Keratinocyte (primary cell): ENCODE measurements around the gene FAM153A. TPM values are rescaled to one million over a fixed set of nuclear protein-coding genes. Genes with fewer than 3 reads are reported as not detected.
"Not testable (repeated sequence)": the region's sequence is repeated elsewhere in the genome, so short reads cannot be mapped to it uniquely, and the experiment has no call there.

Source experiments
- DNase-seq: peaks from one replicate; pipeline ENCODE4 v3.0.0-alpha.2; 2011; ENCODE audit warnings: low read depth, missing footprints, low spot score
- FAIRE-seq: peaks from 2 replicates; lab custom pipeline; 2011; peaks lifted over from hg19 to GRCh38; lab: Jason Lieb, UNC
- H2AFZ ChIP-seq: 2 replicates; pipeline ENCODE4 v1.6.0; 2012; ENCODE audit warnings: low read length, control low read depth, inconsistent platforms; ENCODE audit not compliant: control insufficient read depth
- H3K27ac ChIP-seq: 2 replicates; pipeline ENCODE4 v1.5.1; 2011; ENCODE audit warnings: low read length; ENCODE audit not compliant: control insufficient read depth, insufficient read depth
- H3K27me3 ChIP-seq: 3 replicates; pipeline ENCODE4 v1.6.0; 2011; ENCODE audit warnings: low read length; ENCODE audit not compliant: control insufficient read depth, insufficient read depth; ENCODE audit errors: extremely low read depth
- H3K36me3 ChIP-seq, 2 experiments: 2 replicates in 1 of 2; 3 replicates in 1 of 2; pipeline ENCODE4 v1.5.1; 2011; ENCODE audit warnings: low read length in 2 of 2, mild to moderate bottlenecking in 1 of 2; ENCODE audit not compliant: control insufficient read depth in 2 of 2, insufficient read depth in 2 of 2; ENCODE audit errors: extremely low read depth in 1 of 2
- H3K4me1 ChIP-seq: 3 replicates; pipeline ENCODE4 v1.5.1; 2011; ENCODE audit warnings: low read length; ENCODE audit not compliant: control insufficient read depth, insufficient read depth; ENCODE audit errors: extremely low read depth
- H3K4me2 ChIP-seq: 3 replicates; pipeline ENCODE4 v1.6.0; 2011; ENCODE audit warnings: low read depth, low read length; ENCODE audit not compliant: control insufficient read depth, insufficient read depth; ENCODE audit errors: extremely low read depth
- H3K4me3 ChIP-seq, 3 experiments: fragments of 200-600 bp in 1 of 3; sonication (generic) in 1 of 3; 2 replicates in 2 of 3; 3 replicates in 1 of 3; pipeline ENCODE4 v1.5.1; 2011 to 2016; ENCODE audit warnings: low read length in 3 of 3, mild to moderate bottlenecking in 3 of 3, control low read depth in 2 of 3, inconsistent platforms in 1 of 3, low read depth in 1 of 3, mixed read lengths in 1 of 3, mixed run types in 1 of 3, moderate library complexity in 1 of 3; ENCODE audit not compliant: control insufficient read depth in 2 of 3, insufficient read depth in 2 of 3; ENCODE audit errors: extremely low read depth in 1 of 3
- H3K79me2 ChIP-seq: 2 replicates; pipeline ENCODE4 v1.6.0; 2012; ENCODE audit warnings: low read length; ENCODE audit not compliant: control insufficient read depth, insufficient read depth
- H3K9ac ChIP-seq: 3 replicates; pipeline ENCODE4 v1.6.0; 2011; ENCODE audit warnings: low read length; ENCODE audit not compliant: control insufficient read depth, insufficient read depth; ENCODE audit errors: extremely low read depth
- H3K9me1 ChIP-seq: 3 replicates; pipeline ENCODE4 v1.6.0; 2011; ENCODE audit warnings: low read length; ENCODE audit not compliant: control insufficient read depth, insufficient read depth; ENCODE audit errors: extremely low read depth
- H3K9me3 ChIP-seq: 2 replicates; pipeline ENCODE4 v1.5.1; 2012; ENCODE audit warnings: low read depth, low read length; ENCODE audit not compliant: control insufficient read depth
- H4K20me1 ChIP-seq: 3 replicates; pipeline ENCODE4 v1.6.0; 2011; ENCODE audit warnings: low read length; ENCODE audit not compliant: control insufficient read depth, insufficient read depth; ENCODE audit errors: extremely low read depth
- dilution Hi-C: fragments of 300-500 bp; cut with MboI; formaldehyde crosslinking; loops from one replicate; pipeline ENCODE4 v1.7.0; 2020; ENCODE audit warnings: low sequenced_read_pairs; ENCODE audit not compliant: extremely low pct_ligation_motif_present
- polyA plus RNA-seq, 5 experiments: library from polyadenylated mRNA; depleted of rRNA in 3 of 5; stranded (reverse) in 3 of 5; stranded (forward) in 1 of 5; unstranded in 1 of 5; fragments of >200 nt; gene quantifications; 1 replicate in 1 of 5; 2 replicates in 3 of 5; 3 replicates in 1 of 5; pipeline versions ENCODE4 v1.2.1 to v1.2.3, GENCODE V29; 2011 to 2012; ENCODE audit warnings: missing spikeins in 2 of 5, low read depth in 1 of 5, low replicate concordance in 1 of 5

FAM153A gene
- polyA plus RNA-seq, 1 donor (not counting 4 experiments of a cell fraction or from before 2014, with no cell fraction given): 0.01 TPM

DNA sequence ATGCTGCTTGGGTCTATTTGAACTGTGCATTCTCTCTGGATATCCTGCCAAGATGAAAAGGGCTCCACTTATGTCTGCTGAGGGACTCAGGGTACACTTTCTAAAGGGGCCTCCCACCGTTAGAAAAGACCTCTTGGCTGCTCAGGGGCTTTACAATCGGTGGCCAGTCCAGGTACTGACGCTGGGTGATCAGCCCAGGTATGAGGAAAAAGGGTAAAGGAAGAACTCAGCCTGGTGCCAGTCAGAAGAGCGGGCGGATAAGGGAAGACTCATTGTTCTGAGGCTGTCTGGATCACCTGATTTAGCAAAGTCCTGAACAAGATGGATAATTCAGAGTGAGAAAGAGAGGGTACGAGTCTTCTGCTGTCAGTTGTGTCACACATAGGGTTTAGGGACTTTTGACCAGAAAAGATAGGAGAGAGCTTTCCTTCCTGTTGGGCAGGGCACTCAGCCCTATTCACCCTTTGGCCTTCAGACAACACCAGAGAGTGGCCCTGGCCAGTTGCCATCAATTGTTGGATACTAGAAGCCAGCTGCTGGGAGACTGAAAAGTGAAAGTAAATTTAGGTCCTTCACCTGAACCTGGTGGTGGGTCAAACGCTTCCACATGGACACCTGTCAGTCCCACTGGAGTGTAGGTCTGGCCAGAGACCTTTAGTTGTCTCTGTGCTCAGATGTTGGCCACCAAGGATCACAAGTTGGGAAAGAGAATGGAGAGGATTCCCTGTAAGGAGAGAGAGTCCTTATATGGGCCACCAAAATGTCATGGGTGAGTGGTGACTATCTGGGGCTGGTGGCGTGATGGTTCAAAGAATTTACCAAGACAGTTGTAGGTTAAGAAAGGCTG lies 88.8 kb downstream of the FAM153A start:
- FAIRE-seq, H3K4me2 ChIP-seq, H3K4me1 ChIP-seq, H2AFZ ChIP-seq, H4K20me1 ChIP-seq, DNase-seq, H3K4me3 ChIP-seq, H3K9me3 ChIP-seq, H3K9me1 ChIP-seq, H3K27me3 ChIP-seq, H3K36me3 ChIP-seq, H3K27ac ChIP-seq, H3K9ac ChIP-seq, H3K79me2 ChIP-seq, dilution Hi-C loops: not testable (repeated sequence)

DNA sequence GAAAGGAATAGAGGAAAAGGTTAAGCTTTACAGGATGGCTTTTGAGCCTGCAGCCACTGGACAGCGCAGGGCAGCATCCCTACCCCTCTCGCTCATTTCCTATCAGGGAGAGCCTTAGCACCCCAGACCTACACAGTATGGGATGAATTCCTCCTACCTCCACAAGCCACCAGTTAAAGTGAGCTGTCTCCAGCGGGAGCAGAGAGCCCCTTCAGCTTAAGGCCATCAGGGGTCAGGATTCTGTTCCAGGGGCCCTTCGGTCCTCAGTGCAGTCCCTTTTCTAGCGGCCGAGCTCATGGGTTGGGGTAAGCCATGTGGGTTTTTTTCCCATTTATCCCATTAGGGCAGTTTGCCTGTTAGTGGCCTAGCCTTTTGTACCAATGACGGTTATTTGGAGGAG lies 89.7 kb downstream of the FAM153A start:
- H4K20me1 ChIP-seq, H3K4me3 ChIP-seq, H3K27ac ChIP-seq, H3K4me2 ChIP-seq, H3K27me3 ChIP-seq, H3K79me2 ChIP-seq, FAIRE-seq, H3K36me3 ChIP-seq, H3K9me3 ChIP-seq, DNase-seq, H3K9ac ChIP-seq, dilution Hi-C loops, H3K9me1 ChIP-seq, H2AFZ ChIP-seq, H3K4me1 ChIP-seq: not testable (repeated sequence)

DNA sequence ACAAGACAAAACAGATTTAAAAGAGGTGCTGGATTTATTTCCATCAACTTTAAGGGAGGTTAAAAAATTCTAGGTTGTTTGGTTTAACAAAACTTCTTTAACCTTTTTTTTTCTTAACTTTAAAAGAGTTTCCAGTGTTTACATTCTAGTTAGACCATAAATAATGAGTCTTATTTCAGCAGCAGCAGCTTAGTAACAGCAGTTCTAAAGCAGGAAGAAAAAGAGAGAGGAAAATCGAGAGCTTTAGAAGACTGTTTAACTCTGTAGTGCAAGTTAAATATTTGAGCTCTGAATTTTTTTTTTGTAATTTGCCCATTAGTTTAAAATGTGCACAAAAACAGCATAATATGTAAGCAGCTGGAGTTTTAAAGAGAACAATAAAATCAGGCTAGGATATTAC lies 90.2 kb downstream of the FAM153A start:
- dilution Hi-C loops, FAIRE-seq, H3K36me3 ChIP-seq: not testable (repeated sequence)

DNA sequence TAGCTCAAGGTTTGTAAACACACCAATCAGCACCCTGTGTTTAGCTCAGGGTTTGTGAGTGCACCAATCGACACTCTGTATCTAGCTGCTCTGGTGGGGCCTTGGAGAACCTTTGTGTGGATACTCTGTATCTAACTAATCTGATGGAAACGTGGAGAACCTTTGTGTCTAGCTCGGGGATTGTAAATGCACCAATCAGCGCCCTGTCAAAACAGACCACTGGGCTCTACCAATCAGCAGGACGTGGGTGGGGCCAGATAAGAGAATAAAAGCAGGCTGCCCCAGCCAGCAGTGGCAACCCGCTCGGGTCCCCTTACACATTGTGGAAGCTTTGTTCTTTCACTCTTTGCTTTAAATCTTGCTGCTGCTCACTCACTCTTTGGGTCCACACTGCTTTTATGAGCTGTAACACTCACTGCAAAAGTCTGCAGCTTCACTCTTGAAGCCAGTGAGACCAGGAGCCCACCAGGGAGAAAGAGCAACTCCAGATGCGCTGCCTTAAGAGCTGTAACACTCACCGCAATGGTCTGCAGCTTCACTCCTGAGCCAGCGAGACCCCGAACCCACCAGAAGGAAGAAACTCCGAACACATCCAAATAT lies 93.6 kb downstream of the FAM153A start:
- not testable (repeated sequence) for FAIRE-seq

More for the DNA sequence above, 90.2 kb downstream of the FAM153A start:
- H3K79me2 ChIP-seq, DNase-seq, H3K4me1 ChIP-seq, H3K9ac ChIP-seq, H3K9me1 ChIP-seq, H2AFZ ChIP-seq, H3K27me3 ChIP-seq, H4K20me1 ChIP-seq, H3K9me3 ChIP-seq, H3K4me3 ChIP-seq, H3K4me2 ChIP-seq, H3K27ac ChIP-seq: not testable (repeated sequence)

GRCh38 chr5:177688091-177688490 lies 94.6 kb downstream of the FAM153A start:
- DNase-seq, H2AFZ ChIP-seq, FAIRE-seq, H3K4me2 ChIP-seq, H3K27ac ChIP-seq, H3K79me2 ChIP-seq, H3K4me3 ChIP-seq, H3K4me1 ChIP-seq, dilution Hi-C loops, H4K20me1 ChIP-seq, H3K9ac ChIP-seq, H3K36me3 ChIP-seq, H3K9me3 ChIP-seq, H3K27me3 ChIP-seq, H3K9me1 ChIP-seq: not testable (repeated sequence)

More for the DNA sequence above, 93.6 kb downstream of the FAM153A start:
- DNase-seq, H3K4me3 ChIP-seq, H4K20me1 ChIP-seq, H3K9me3 ChIP-seq, H3K27me3 ChIP-seq, H3K4me1 ChIP-seq, dilution Hi-C loops, H3K9ac ChIP-seq, H3K4me2 ChIP-seq, H3K36me3 ChIP-seq, H3K9me1 ChIP-seq, H2AFZ ChIP-seq, H3K79me2 ChIP-seq, H3K27ac ChIP-seq: not testable (repeated sequence)
